K562 (cell line): ENCODE results near the gene PLCL2. TPM values are rescaled to one million over a fixed set of nuclear protein-coding genes. Genes with fewer than 3 reads are reported as not detected.

Experiments used
- ATAC-seq: fragments of 200-7000 bp; cut with Tn5 transposase; 3 replicates; pipeline ENCODE4 v1.9.1; 2020; ENCODE audit warnings: moderate library complexity
- BruUV-seq: library from RNA; stranded (reverse); fragments of 400-500 nt; replicated peaks from 2 replicates; lab custom pipeline; 2021; lab: Mats Ljungman, UMichigan
- CTCF ChIA-PET: fragments of 300-600 bp; formaldehyde crosslinking; extraction: SDS; loops from one replicate; lab custom pipeline; 2021; ENCODE audit warnings: low intra/inter-chr PET ratio; lab: Yijun Ruan, JAX
- POLR2A ChIA-PET: fragments of 300-600, 350-650 bp; sonication (Branson Sonifier 250); formaldehyde crosslinking; extraction: SDS; loops from one replicate; lab custom pipeline; 2021; ENCODE audit warnings: antibody characterized with exemption, inconsistent platforms; lab: Yijun Ruan, JAX
- DNase-seq, 4 experiments: peaks; one replicate each; pipeline versions ENCODE4 v3.0.0 to v3.0.0-alpha.2; 2011 to 2018; ENCODE audit warnings: low spot score in 3 of 4, mixed read lengths in 3 of 4; ENCODE audit errors: extremely low read depth in 1 of 4
- FAIRE-seq: peaks from 2 replicates; lab custom pipeline; 2011; peaks lifted over from hg19 to GRCh38; lab: Jason Lieb, UNC
- H2AFZ ChIP-seq: 2 replicates; pipeline ENCODE4 v1.6.0; 2011; ENCODE audit warnings: low read depth, low read length, control low read depth, inconsistent platforms
- H3K27ac ChIP-seq: fragments of 200-600 bp; 3 replicates; pipeline ENCODE4 v1.8.0; 2011; ENCODE audit warnings: low read depth, mild to moderate bottlenecking, control low read depth, inconsistent platforms, low read length, moderate library complexity, mixed read lengths; ENCODE audit errors: extremely low read depth
- H3K27me3 ChIP-seq, 2 experiments: fragments of 300-600 bp in 1 of 2; 2 replicates in 1 of 2; 3 replicates in 1 of 2; pipeline versions ENCODE4 v1.6.0 to v1.8.0; 2011; ENCODE audit warnings: inconsistent platforms in 2 of 2, low read length in 2 of 2, mild to moderate bottlenecking in 1 of 2, mixed read lengths in 1 of 2, moderate library complexity in 1 of 2; ENCODE audit not compliant: control insufficient read depth in 2 of 2, insufficient read depth in 2 of 2
- H3K36me3 ChIP-seq: fragments of 300-600 bp; 3 replicates; pipeline ENCODE4 v1.8.0; 2011; ENCODE audit warnings: mild to moderate bottlenecking, low read length, inconsistent platforms; ENCODE audit not compliant: control insufficient read depth, insufficient read depth
- H3K4me1 ChIP-seq, 2 experiments: fragments of 200-600 bp in 1 of 2; replicated peaks in 1 of 2; 2 replicates in 1 of 2; 3 replicates in 1 of 2; pipeline versions ENCODE4 v1.5.1 to v1.8.0; 2011; ENCODE audit warnings: inconsistent platforms in 2 of 2, low read length in 2 of 2, mild to moderate bottlenecking in 1 of 2, mixed read lengths in 1 of 2, moderate library complexity in 1 of 2; ENCODE audit not compliant: control insufficient read depth in 2 of 2, insufficient read depth in 2 of 2
- H3K4me2 ChIP-seq: 2 replicates; pipeline ENCODE4 v1.6.1; 2011; ENCODE audit warnings: low read length, control low read depth, inconsistent platforms, mixed read lengths; ENCODE audit not compliant: insufficient read depth
- H3K4me3 ChIP-seq: fragments of 200-600 bp; sonication (generic), shearing (Covaris generic); 2 replicates; pipeline ENCODE4 v1.5.1; 2016; ENCODE audit warnings: control low read depth, inconsistent platforms
- H3K79me2 ChIP-seq: fragments of 200-600 bp; 3 replicates; pipeline ENCODE4 v1.8.0; 2011; ENCODE audit warnings: low read length, inconsistent platforms; ENCODE audit not compliant: control insufficient read depth, insufficient read depth
- H3K9ac ChIP-seq, 2 experiments: 2 replicates each; pipeline versions ENCODE4 v1.6.0 to v1.6.1; 2011; ENCODE audit warnings: low read depth in 2 of 2, low read length in 2 of 2, control low read depth in 1 of 2, inconsistent platforms in 1 of 2, mild to moderate bottlenecking in 1 of 2, mixed read lengths in 1 of 2; ENCODE audit not compliant: insufficient read depth in 1 of 2
- H3K9me1 ChIP-seq: one replicate; pipeline ENCODE4 v1.6.0; 2011; ENCODE audit warnings: inconsistent platforms, mild to moderate bottlenecking, low read length, moderate library complexity; ENCODE audit not compliant: control insufficient read depth, insufficient read depth
- H3K9me3 ChIP-seq: replicated peaks from 2 replicates; pipeline ENCODE4 v1.5.1; 2011; ENCODE audit warnings: low read depth, low read length, inconsistent platforms; ENCODE audit not compliant: control insufficient read depth, insufficient read depth
- H4K20me1 ChIP-seq: replicated peaks from 2 replicates; pipeline ENCODE4 v1.6.1; 2011; ENCODE audit warnings: low read length, inconsistent platforms, mixed read lengths; ENCODE audit not compliant: control insufficient read depth, insufficient read depth
- BRD4 ChIP-seq: fragments of 200-600 bp; sonication (generic); IDR thresholded peaks from 2 replicates; pipeline ENCODE4 v1.6.1; 2017; ENCODE audit warnings: inconsistent platforms
- CBX2 ChIP-seq: fragments of 200-600 bp; sonication (generic); IDR thresholded peaks from one replicate; pipeline ENCODE4 v1.6.1; 2012; ENCODE audit warnings: mild to moderate bottlenecking, low read length, inconsistent platforms; ENCODE audit not compliant: insufficient read depth, poor library complexity, severe bottlenecking
- HOMEZ ChIP-seq: fragments of 250-450 bp; sonication (Bioruptor Pico); IDR thresholded peaks from 2 replicates; pipeline ENCODE4 v1.4.0; 2020; ENCODE audit warnings: mild to moderate bottlenecking, moderate library complexity
- MYBL2 ChIP-seq, 2 experiments: fragments of 450-650 bp in 1 of 2; sonication (generic) in 1 of 2; formaldehyde crosslinking in 1 of 2; IDR thresholded peaks; 2 replicates each; pipeline versions ENCODE4 v1.6.1 to v1.8.1; 2017 to 2022; ENCODE audit warnings: borderline replicate concordance in 1 of 2, inconsistent platforms in 1 of 2, low read depth in 1 of 2, mild to moderate bottlenecking in 1 of 2, missing genetic modification reagents in 1 of 2, moderate library complexity in 1 of 2
- NFE2 ChIP-seq: IDR thresholded peaks from 2 replicates; pipeline ENCODE4 v1.6.1; 2014; ENCODE audit warnings: antibody characterized with exemption, low read depth
- PTTG1 ChIP-seq: fragments of 450-650 bp; IDR thresholded peaks from 2 replicates; pipeline ENCODE4 v1.6.1; 2016; ENCODE audit warnings: low read depth, mild to moderate bottlenecking, missing genetic modification characterization, missing compliant biosample characterization
- SRSF3 ChIP-seq: fragments of 200-400 bp; formaldehyde crosslinking; IDR thresholded peaks from 2 replicates; pipeline ENCODE4 v1.6.1; 2016; ENCODE audit warnings: mild to moderate bottlenecking, low read length, moderate library complexity; ENCODE audit not compliant: insufficient read depth
- TBL1XR1 ChIP-seq, 2 experiments: IDR thresholded peaks; 2 replicates each; pipeline ENCODE4 v1.6.1; 2012; ENCODE audit warnings: improper control_type of control experiment in 2 of 2, low read length in 2 of 2, mild to moderate bottlenecking in 1 of 2
- TFAM ChIP-seq: fragments of 250-450 bp; sonication (Bioruptor Pico); conservative IDR thresholded peaks from 2 replicates; pipeline ENCODE4 v1.5.0; 2021; ENCODE audit warnings: mild to moderate bottlenecking, moderate library complexity
- YBX1 ChIP-seq: fragments of 450-650 bp; IDR thresholded peaks from 2 replicates; pipeline ENCODE4 v1.7.1; 2016; ENCODE audit warnings: mild to moderate bottlenecking
- ZBED1 ChIP-seq: IDR thresholded peaks from 2 replicates; pipeline ENCODE4 v1.6.1; 2014
- ZNF282 ChIP-seq: sonication (generic); formaldehyde crosslinking; IDR thresholded peaks from 2 replicates; pipeline ENCODE4 v1.8.1; 2023; ENCODE audit warnings: missing genetic modification reagents
- ZNF41 ChIP-seq: fragments of 250-450 bp; sonication (Bioruptor Pico); conservative IDR thresholded peaks from 2 replicates; pipeline ENCODE4 v1.4.0; 2020; ENCODE audit warnings: mild to moderate bottlenecking
- ZNF592 ChIP-seq: fragments of 450-650 bp; IDR thresholded peaks from 2 replicates; pipeline ENCODE4 v1.6.1; 2017; ENCODE audit warnings: antibody characterized with exemption, mild to moderate bottlenecking
- ZNF76 ChIP-seq: fragments of 250-450 bp; sonication (Bioruptor Pico); IDR thresholded peaks from 2 replicates; pipeline ENCODE4 v1.4.0; 2020; ENCODE audit warnings: mild to moderate bottlenecking, moderate library complexity, borderline replicate concordance
- ZNF780A ChIP-seq: fragments of 250-450 bp; sonication (Bioruptor Pico); IDR thresholded peaks from 2 replicates; pipeline ENCODE4 v1.5.0; 2021; ENCODE audit warnings: mild to moderate bottlenecking
- WGBS: fragments of 100-300 bp; shearing (Covaris generic); methylation state at CpG from one replicate; pipeline ENCODE4 v1.1.6; 2016; ENCODE audit warnings: low coverage, mixed read lengths; ENCODE audit not compliant: insufficient coverage; ENCODE audit errors: missing lambda C conversion rate; 5-methylcytosine and 5-hydroxymethylcytosine counted together
- in situ Hi-C: fragments of 300-500 bp; cut with MboI; formaldehyde crosslinking; loops from 4 replicates; pipeline ENCODE4 v1.15.0; 2018; ENCODE audit warnings: inconsistent platforms, mixed read lengths
- intact Hi-C: fragments of 100-400 bp; cut with micrococcal nuclease; formaldehyde crosslinking; loops from 2 replicates; pipeline ENCODE4 v1.14.2; 2022
- polyA plus RNA-seq, 8 experiments: library from polyadenylated mRNA; depleted of rRNA in 4 of 8; stranded (reverse) in 5 of 8; unstranded in 3 of 8; fragments of >200 nt; fragmentation: Nextera tagmentation in 2 of 8; fragmentation: Illumina TruSeq in 1 of 8; extraction: Ambion mirVana in 2 of 8; extraction: Trizol in 1 of 8; gene quantifications; 2 replicates each; pipeline versions ENCODE4 v1.2.1 to v1.2.3, GENCODE V29; 2011 to 2014; ENCODE audit warnings: inconsistent platforms in 1 of 8, missing spikeins in 1 of 8
- total RNA-seq, 7 experiments: library from RNA; depleted of rRNA in 6 of 7; stranded (reverse); fragments of >200 nt in 6 of 7; fragmentation: Illumina TruSeq in 2 of 7; extraction: Trizol in 2 of 7; gene quantifications; 2 replicates each; pipeline versions ENCODE4 v1.2.1 to v1.2.3, GENCODE V29; 2011 to 2021; ENCODE audit warnings: low replicate concordance in 1 of 7

Gene PLCL2
- total and polyA plus RNA-seq, 9 of the 15 experiments (the other 6 are each of a cell fraction or from before 2014, with no cell fraction given) = 0.03 to 0.18 (median 0.11) TPM; not detected in 2

GRCh38 chr3:16917980-16918682 lies 33.4 kb downstream of the PLCL2 start:
- in situ Hi-C loops = loop anchor here (25.0 kb wide), 1 partner anchor 494 kb away; no protein-coding TSS in a partner anchor
- POLR2A ChIA-PET = interaction anchor here (0.5 kb wide), 1 partner anchor 12 kb away, joined by 4 read pairs; no protein-coding TSS in a partner anchor
- FAIRE-seq (no peak), ATAC-seq (no peak), DNase-seq (no peak)
- WGBS = 0% methylated on average over 3 of the region's 3 CpGs
- Histone ChIP-seq H3K4me2 (no peak overlapping the region), H3K4me3 (no peak overlapping the region), H3K27ac (no peak overlapping the region), H3K9me1 (no peaks in the 10 kb centered on the region), H4K20me1 (no peaks in the 10 kb centered on the region), H2AFZ (no peak overlapping the region), H3K36me3 (no peaks in the 10 kb centered on the region), H3K9me3 (no peaks in the 10 kb centered on the region), H3K79me2 (no peaks in the 10 kb centered on the region), H3K9ac (no peak overlapping the region), H3K27me3 (no peaks in the 10 kb centered on the region), H3K4me1 (no peaks in the 10 kb centered on the region)
- CTCF ChIA-PET = no interaction called here
- intact Hi-C loops = no loop called here
- BruUV-seq = no TSS peak
- TF ChIP-seq YBX1 (no peak), BRD4 (no peak), TFAM (CRISPR knock-in tag) (no peak), NFE2 (no peak), ZNF76 (CRISPR knock-in tag) (no peak), CBX2 (no peak), ZNF592 (no peak), SRSF3 (no peak), ZNF41 (CRISPR knock-in tag) (no peak), ZNF780A (CRISPR knock-in tag) (no peak), ZNF282 (CRISPR knock-in tag) (no peak), PTTG1 (tag) (no peak), TBL1XR1 (IDR thresholded peaks at IDR 0.05; ENCODE audit: low read length in 2 of 2) (no peak), MYBL2 (IDR thresholded peaks at IDR 0.05; ENCODE audit: low read depth) (no peak), MYBL2 (CRISPR knock-in tag; IDR thresholded peaks at IDR 0.05; ENCODE audit: borderline replicate concordance) (no peak), HOMEZ (CRISPR knock-in tag) (no peak), ZBED1 (no peak)
